ENCODE data around the gene CCDC175.

CCDC175 gene

GRCh38 chr14:59510966-59511365, 65.6 kb downstream of the CCDC175 start:
- Mint-ChIP-seq H3K4me3 (no peak overlapping the region), H3K27me3 (peaks cover 5% of the 10 kb centered on the region), H3K9me3 (ENCODE audit: low read depth) (no peaks in the 10 kb centered on the region), H3K36me3 (no peaks in the 10 kb centered on the region), H3K27ac (no peak overlapping the region), H3K4me1 (ENCODE audit: low read depth) (no peaks in the 10 kb centered on the region)

- H3K4me1 Mint-ChIP-seq (ENCODE audit: low read depth) = no peaks in the 10 kb centered on the region
- peaks cover 5% of the 10 kb centered on the region for H3K27me3 Mint-ChIP-seq
- no peak overlapping the region for H3K4me3 Mint-ChIP-seq
- H3K9me3 Mint-ChIP-seq (ENCODE audit: low read depth) = no peaks in the 10 kb centered on the region
- H3K36me3 Mint-ChIP-seq = no peaks in the 10 kb centered on the region
- no peak overlapping the region for H3K27ac Mint-ChIP-seq
Observed at GRCh38 chr14:59510001-59510400, 66.6 kb downstream of the CCDC175 start.

- Mint-ChIP-seq H3K27ac (no peak overlapping the region), H3K36me3 (no peaks in the 10 kb centered on the region), H3K9me3 (ENCODE audit: low read depth) (no peaks in the 10 kb centered on the region), H3K4me1 (ENCODE audit: low read depth) (peaks cover 8% of the 10 kb centered on the region), H3K4me3 (no peak overlapping the region), H3K27me3 (peaks cover 3% of the 10 kb centered on the region)
Observed at GRCh38 chr14:59509101-59509500, 67.5 kb downstream of the CCDC175 start.

GRCh38 chr14:59507752-59508103, 68.9 kb downstream of the CCDC175 start:
- Mint-ChIP-seq H3K4me1 (ENCODE audit: low read depth) (peaks cover 12% of the 10 kb centered on the region), H3K4me3 (no peak overlapping the region), H3K27ac (no peak overlapping the region), H3K9me3 (ENCODE audit: low read depth) (no peaks in the 10 kb centered on the region), H3K27me3 (peaks cover 3% of the 10 kb centered on the region), H3K36me3 (no peaks in the 10 kb centered on the region)

- no peak overlapping the region for H3K4me3 Mint-ChIP-seq
- no peaks in the 10 kb centered on the region for H3K9me3 Mint-ChIP-seq (ENCODE audit: low read depth)
- H3K27ac Mint-ChIP-seq = no peak overlapping the region
- H3K36me3 Mint-ChIP-seq = peaks cover 3% of the 10 kb centered on the region
- H3K4me1 Mint-ChIP-seq (ENCODE audit: low read depth) = peaks cover 13% of the 10 kb centered on the region
- peaks cover 3% of the 10 kb centered on the region for H3K27me3 Mint-ChIP-seq
Observed at GRCh38 chr14:59507063-59507751, 69.4 kb downstream of the CCDC175 start.

- H3K9me3 Mint-ChIP-seq (ENCODE audit: low read depth) = no peaks in the 10 kb centered on the region
- peaks cover 18% of the 10 kb centered on the region for H3K4me1 Mint-ChIP-seq (ENCODE audit: low read depth)
- peaks cover 6% of the 10 kb centered on the region for H3K36me3 Mint-ChIP-seq
- H3K27me3 Mint-ChIP-seq = no peaks in the 10 kb centered on the region
- no peak overlapping the region for H3K4me3 Mint-ChIP-seq
- H3K27ac Mint-ChIP-seq = peak overlapping the region; percentile 58
Observed at GRCh38 chr14:59503256-59503655, 73.4 kb downstream of the CCDC175 start.

- no peaks in the 10 kb centered on the region for H3K9me3 Mint-ChIP-seq (ENCODE audit: low read depth)
- peaks cover 26% of the 10 kb centered on the region for H3K4me1 Mint-ChIP-seq (ENCODE audit: low read depth)
- no peak overlapping the region for H3K27ac Mint-ChIP-seq
- H3K27me3 Mint-ChIP-seq = no peaks in the 10 kb centered on the region
- H3K36me3 Mint-ChIP-seq = peaks cover 9% of the 10 kb centered on the region
- no peak overlapping the region for H3K4me3 Mint-ChIP-seq
Observed at GRCh38 chr14:59500732-59501131, 75.9 kb downstream of the CCDC175 start.

GRCh38 chr14:59492384-59492783, 84.2 kb downstream of the CCDC175 start:
- Mint-ChIP-seq H3K36me3 (peaks cover 35% of the 10 kb centered on the region), H3K9me3 (ENCODE audit: low read depth) (no peaks in the 10 kb centered on the region), H3K4me3 (no peak overlapping the region), H3K4me1 (ENCODE audit: low read depth) (peaks cover 42% of the 10 kb centered on the region), H3K27ac (no peak overlapping the region), H3K27me3 (no peaks in the 10 kb centered on the region)

- Mint-ChIP-seq H3K9me3 (ENCODE audit: low read depth) (no peaks in the 10 kb centered on the region), H3K27ac (no peak overlapping the region), H3K36me3 (peaks cover 33% of the 10 kb centered on the region), H3K4me1 (ENCODE audit: low read depth) (peaks cover 46% of the 10 kb centered on the region), H3K27me3 (no peaks in the 10 kb centered on the region), H3K4me3 (no peak overlapping the region)
Observed at GRCh38 chr14:59490756-59491155, 85.9 kb downstream of the CCDC175 start.

GRCh38 chr14:59484639-59485175, 91.9 kb downstream of the CCDC175 start:
- Mint-ChIP-seq H3K27me3 (no peaks in the 10 kb centered on the region), H3K36me3 (peaks cover 15% of the 10 kb centered on the region), H3K9me3 (ENCODE audit: low read depth) (no peaks in the 10 kb centered on the region), H3K4me1 (ENCODE audit: low read depth) (peaks cover 70% of the 10 kb centered on the region), H3K4me3 (peak overlapping the region; percentile 97), H3K27ac (peak overlapping the region; percentile 83)

- H3K9me3 Mint-ChIP-seq (ENCODE audit: low read depth) = no peaks in the 10 kb centered on the region
- no peaks in the 10 kb centered on the region for H3K27me3 Mint-ChIP-seq
- peaks cover 65% of the 10 kb centered on the region for H3K4me1 Mint-ChIP-seq (ENCODE audit: low read depth)
- peak within 1 kb of the TSS; percentile 83 for H3K27ac Mint-ChIP-seq
- H3K36me3 Mint-ChIP-seq = peaks cover 9% of the 10 kb centered on the region
- peak within 1 kb of the TSS; percentile 97 for H3K4me3 Mint-ChIP-seq
Observed at GRCh38 chr14:59483819-59484638, 92.6 kb downstream of the CCDC175 start, which contains the start of the genes JKAMP and L3HYPDH. TSS of gene JKAMP (plus strand) at chr14:59484517. CDS start at chr14:59484590, 73 bp downstream. TSS of gene L3HYPDH (minus strand) at chr14:59484408. CDS start at chr14:59484316, 92 bp downstream.

- Mint-ChIP-seq H3K4me3 (peak overlapping the region; percentile 97), H3K27me3 (no peaks in the 10 kb centered on the region), H3K27ac (peak overlapping the region; percentile 75), H3K4me1 (ENCODE audit: low read depth) (peaks cover 63% of the 10 kb centered on the region), H3K36me3 (peaks cover 7% of the 10 kb centered on the region), H3K9me3 (ENCODE audit: low read depth) (no peaks in the 10 kb centered on the region)
Observed at GRCh38 chr14:59483363-59483762, 93.2 kb downstream of the CCDC175 start.

- Mint-ChIP-seq H3K27ac (peak overlapping the region; percentile 75), H3K4me1 (ENCODE audit: low read depth) (peaks cover 59% of the 10 kb centered on the region), H3K27me3 (no peaks in the 10 kb centered on the region), H3K4me3 (peak overlapping the region; percentile 97), H3K36me3 (peaks cover 5% of the 10 kb centered on the region), H3K9me3 (ENCODE audit: low read depth) (no peaks in the 10 kb centered on the region)
Observed at GRCh38 chr14:59482541-59483331, 93.9 kb downstream of the CCDC175 start.

GRCh38 chr14:59481871-59482540, 94.6 kb downstream of the CCDC175 start:
- Mint-ChIP-seq H3K27me3 (no peaks in the 10 kb centered on the region), H3K4me3 (peak overlapping the region; percentile 97), H3K27ac (peak overlapping the region; percentile 75), H3K4me1 (ENCODE audit: low read depth) (peaks cover 58% of the 10 kb centered on the region), H3K36me3 (peaks cover 5% of the 10 kb centered on the region), H3K9me3 (ENCODE audit: low read depth) (no peaks in the 10 kb centered on the region)
